Right lobe of liver (tissue), 6 donors: Measurements from ENCODE around the gene PLEKHA1. TPM values are rescaled to one million over a fixed set of nuclear protein-coding genes. Genes with fewer than 3 reads are reported as not detected.

Source experiments
- ATAC-seq, 4 donors: fragments of 200-7000 bp; cut with Tn5 transposase; one replicate each; pipeline ENCODE4 v1.9.1; 2020; ENCODE audit warnings: mild to moderate bottlenecking in 4 of 4, moderate library complexity in 4 of 4
- DNase-seq, 3 donors: peaks; one replicate each; pipeline ENCODE4 v3.0.0-alpha.2; 2020
- H3K27ac ChIP-seq, 3 donors: fragments of 200-600 bp; one replicate each; pipeline ENCODE4 v1.8.0; 2022
- H3K27me3 ChIP-seq, 2 donors: fragments of 200-600 bp; one replicate each; pipeline ENCODE4 v1.8.0; 2022
- H3K36me3 ChIP-seq, 4 donors: fragments of 200-600 bp; sonication (generic) in 1 of 4; one replicate each; pipeline versions ENCODE4 v1.5.1 to v1.8.0; 2017 to 2022; ENCODE audit warnings: control low read depth in 1 of 4
- H3K4me1 ChIP-seq, 4 donors: fragments of 200-600 bp; sonication (generic) in 1 of 4; one replicate each; pipeline versions ENCODE4 v1.5.1 to v1.8.0; 2017 to 2022; ENCODE audit warnings: control low read depth in 1 of 4
- H3K4me3 ChIP-seq, 3 donors: fragments of 200-600 bp; one replicate each; pipeline ENCODE4 v1.8.0; 2022
- H3K9me3 ChIP-seq, 4 donors: fragments of 200-600 bp; sonication (generic) in 1 of 4; one replicate each; pipeline versions ENCODE4 v1.5.1 to v1.8.0; 2017 to 2022; ENCODE audit warnings: control low read depth in 1 of 4
- POLR2A ChIP-seq: fragments of 450-650 bp; IDR thresholded peaks from one replicate; pipeline ENCODE4 v1.6.1; 2017; ENCODE audit warnings: antibody characterized with exemption, mild to moderate bottlenecking
- WGBS: methylation state at CpG from one replicate; pipeline ENCODE4 v1.1.6; 2018; ENCODE audit warnings: low coverage, low lambda C conversion rate; ENCODE audit not compliant: insufficient coverage; ENCODE audit errors: missing lambda C conversion rate; 5-methylcytosine and 5-hydroxymethylcytosine counted together
- intact Hi-C, 2 donors: fragments of 100-400 bp; cut with DNase I; formaldehyde crosslinking; loops; one replicate each; pipeline versions ENCODE4 v1.11.2 to v1.14.1; 2022
- total RNA-seq, 6 experiments: library from RNA; depleted of rRNA in 2 of 6; stranded (reverse); fragments of >200 nt in 2 of 6; fragmentation: NEBNext Ultra II Directional in 3 of 6; extraction: Animal tissue kit (Norgen Biotek cat#: 25700) in 3 of 6; gene quantifications; one replicate each; pipeline versions ENCODE4 v1.1.0 to v1.2.4, GENCODE V29; 2016 to 2023
- TF ChIP-seq, protein P1 (sequence below), 4 donors: fragments of 200-600 bp in 3 of 4; fragments of 450-650 bp in 1 of 4; IDR thresholded peaks; one replicate each; pipeline versions ENCODE4 v1.5.1 to v1.8.0; 2016 to 2022; ENCODE audit warnings: antibody characterized with exemption in 4 of 4, mild to moderate bottlenecking in 2 of 4
- donor health status: DM: no; HTN: yes; CAD: no.
- donor health status: DM: no; HTN: no; CAD: no.
- donor health status: DM: no; HTN: no; CAD: no.
- donor health status: DM: no; HTN: yes; CAD: no.
- donor health status: DM: no; HTN: yes; CAD: no.

The PLEKHA1 gene
- total RNA-seq, 6 experiments from 2014 or later, result 23.1 to 42.2 (median 27.5) TPM

DNA sequence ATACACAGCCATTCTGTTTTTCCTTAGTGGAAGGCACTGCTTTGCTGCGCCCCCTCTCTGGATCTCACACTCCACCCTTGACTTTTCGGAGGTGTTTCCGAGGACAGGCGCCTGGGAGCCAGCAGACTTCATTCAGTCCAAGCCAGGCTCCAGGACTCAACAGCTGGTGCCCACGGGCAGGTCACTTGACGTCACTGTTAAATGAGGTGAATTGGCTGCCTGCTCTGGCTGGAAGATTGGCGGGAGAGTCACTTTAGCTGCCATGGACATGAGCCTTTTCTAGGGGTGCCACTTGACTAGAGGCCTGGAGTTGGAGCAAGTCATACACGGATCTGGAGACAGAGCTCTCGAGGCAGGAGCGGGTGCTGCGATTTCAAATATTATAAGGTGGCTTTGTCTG is 90.1 kb downstream of the PLEKHA1 start:
- ATAC-seq (no peak), DNase-seq (no peak)
- intact Hi-C loops, result no loop called here
- H3K27me3 ChIP-seq, result no peaks in the 10 kb centered on the region
- H3K4me1 ChIP-seq, result peaks cover 0 to 16% (median 7%) of the 10 kb centered on the region in 4 donors
- H3K9me3 ChIP-seq, result no peaks in the 10 kb centered on the region
- WGBS, result 94% methylated on average over 11 of the region's 11 CpGs
- no peak for TF ChIP-seq POLR2A
- no peak overlapping the region for H3K27ac ChIP-seq
- no peak overlapping the region for H3K4me3 ChIP-seq
- no peaks in the 10 kb centered on the region for H3K36me3 ChIP-seq

DNA sequence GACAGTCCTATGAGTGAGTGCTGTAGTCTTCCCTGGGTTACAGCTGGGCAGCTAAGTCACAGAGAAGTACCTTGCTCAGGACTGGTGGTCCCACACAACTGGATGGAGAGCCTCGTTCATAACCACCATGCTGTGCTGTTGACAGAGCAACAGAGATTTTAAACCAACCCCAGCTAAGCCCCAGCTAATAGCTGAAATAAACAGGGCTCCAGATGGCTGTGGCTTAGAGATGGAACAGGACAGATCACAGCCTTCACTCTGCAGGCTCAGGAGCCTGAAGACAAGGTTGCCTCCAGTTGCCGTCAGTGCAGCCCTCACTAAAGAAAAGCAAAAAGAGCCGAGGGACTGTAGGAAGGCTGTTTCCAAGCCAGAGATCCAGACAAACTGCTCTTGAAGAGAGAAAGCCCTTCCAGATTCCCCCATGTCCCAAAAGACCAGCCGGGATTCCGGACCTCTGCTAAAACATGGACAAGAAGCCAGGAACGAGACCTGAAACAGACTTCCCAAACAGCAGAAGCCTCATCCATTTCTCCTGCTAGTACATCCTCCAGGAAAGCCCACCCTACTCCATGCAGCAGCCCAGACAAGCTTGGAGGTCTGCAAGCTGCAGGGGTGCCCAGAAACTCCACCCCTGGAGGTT is 91.0 kb downstream of the PLEKHA1 start:
- Histone ChIP-seq H3K36me3 (no peaks in the 10 kb centered on the region), H3K4me3 (no peak overlapping the region), H3K9me3 (no peaks in the 10 kb centered on the region), H3K27ac (no peak overlapping the region), H3K4me1 (peaks cover 0 to 16% (median 7%) of the 10 kb centered on the region in 4 donors), H3K27me3 (no peaks in the 10 kb centered on the region)
- no peak for ATAC-seq
- intact Hi-C loops, result no loop called here
- no peak for TF ChIP-seq POLR2A
- TF ChIP-seq, protein P1, sequence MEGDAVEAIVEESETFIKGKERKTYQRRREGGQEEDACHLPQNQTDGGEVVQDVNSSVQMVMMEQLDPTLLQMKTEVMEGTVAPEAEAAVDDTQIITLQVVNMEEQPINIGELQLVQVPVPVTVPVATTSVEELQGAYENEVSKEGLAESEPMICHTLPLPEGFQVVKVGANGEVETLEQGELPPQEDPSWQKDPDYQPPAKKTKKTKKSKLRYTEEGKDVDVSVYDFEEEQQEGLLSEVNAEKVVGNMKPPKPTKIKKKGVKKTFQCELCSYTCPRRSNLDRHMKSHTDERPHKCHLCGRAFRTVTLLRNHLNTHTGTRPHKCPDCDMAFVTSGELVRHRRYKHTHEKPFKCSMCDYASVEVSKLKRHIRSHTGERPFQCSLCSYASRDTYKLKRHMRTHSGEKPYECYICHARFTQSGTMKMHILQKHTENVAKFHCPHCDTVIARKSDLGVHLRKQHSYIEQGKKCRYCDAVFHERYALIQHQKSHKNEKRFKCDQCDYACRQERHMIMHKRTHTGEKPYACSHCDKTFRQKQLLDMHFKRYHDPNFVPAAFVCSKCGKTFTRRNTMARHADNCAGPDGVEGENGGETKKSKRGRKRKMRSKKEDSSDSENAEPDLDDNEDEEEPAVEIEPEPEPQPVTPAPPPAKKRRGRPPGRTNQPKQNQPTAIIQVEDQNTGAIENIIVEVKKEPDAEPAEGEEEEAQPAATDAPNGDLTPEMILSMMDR (IDR thresholded peaks at IDR 0.05), result no peak
- no peak for DNase-seq
- WGBS, result 85% methylated on average over 6 of the region's 6 CpGs

DNA sequence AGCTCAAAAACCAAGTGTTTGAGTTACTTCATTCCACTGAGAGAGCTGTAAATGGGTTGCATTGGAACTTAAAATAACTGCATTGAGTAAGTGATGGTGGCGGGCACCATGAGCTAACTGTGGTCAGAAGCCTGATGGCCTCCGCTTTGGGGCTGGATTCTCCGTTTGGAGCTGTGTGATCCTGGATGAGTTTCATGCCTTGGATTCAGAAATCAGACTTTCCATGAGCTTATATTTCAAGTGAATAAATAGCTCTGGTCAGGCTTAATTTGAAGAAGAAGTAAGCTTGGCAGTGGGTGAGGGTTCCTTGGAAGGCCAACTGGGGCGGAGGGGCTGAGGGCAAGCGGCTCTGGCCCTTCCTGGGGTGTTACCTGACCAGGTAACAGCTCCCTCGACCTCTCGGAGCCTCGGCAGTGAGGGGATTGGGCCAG is 92.5 kb downstream of the PLEKHA1 start:
- no peaks in the 10 kb centered on the region for H3K9me3 ChIP-seq
- no peak overlapping the region for H3K27ac ChIP-seq
- H3K36me3 ChIP-seq, result no peaks in the 10 kb centered on the region
- 53% methylated on average over 5 of the region's 8 CpGs for WGBS
- DNase-seq (no peak), ATAC-seq (no peak)
- intact Hi-C loops, result no loop called here
- H3K4me3 ChIP-seq, result no peak overlapping the region
- peaks cover 0 to 16% (median 7%) of the 10 kb centered on the region in 4 donors for H3K4me1 ChIP-seq
- TF ChIP-seq, protein P1 (IDR thresholded peaks at IDR 0.05), result no peak
- TF ChIP-seq POLR2A, result no peak
- H3K27me3 ChIP-seq, result no peaks in the 10 kb centered on the region

DNA sequence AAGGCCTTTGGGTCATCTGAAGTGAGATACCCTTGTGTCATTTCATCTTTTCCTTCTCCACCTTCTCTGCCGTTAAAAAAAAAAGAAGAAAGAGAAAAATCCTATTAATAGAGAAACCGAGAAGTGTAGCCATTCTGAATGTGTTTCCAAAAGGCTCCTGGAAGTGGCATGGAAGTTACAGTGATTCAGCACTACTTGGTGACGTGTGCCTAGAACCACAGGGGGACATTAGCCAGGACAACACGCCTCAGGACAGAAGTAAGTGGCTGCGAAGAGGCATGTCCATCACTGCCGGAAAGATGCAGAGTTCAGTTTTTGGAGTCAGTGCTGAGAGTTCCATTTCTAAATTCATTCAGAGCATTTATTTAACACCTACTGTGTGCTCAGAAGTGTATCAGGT is 93.2 kb downstream of the PLEKHA1 start:
- no peak for TF ChIP-seq POLR2A
- TF ChIP-seq, protein P1 (IDR thresholded peaks at IDR 0.05), result no peak
- WGBS, result 89% methylated on average over 6 of the region's 6 CpGs
- ATAC-seq, result no peak

DNA sequence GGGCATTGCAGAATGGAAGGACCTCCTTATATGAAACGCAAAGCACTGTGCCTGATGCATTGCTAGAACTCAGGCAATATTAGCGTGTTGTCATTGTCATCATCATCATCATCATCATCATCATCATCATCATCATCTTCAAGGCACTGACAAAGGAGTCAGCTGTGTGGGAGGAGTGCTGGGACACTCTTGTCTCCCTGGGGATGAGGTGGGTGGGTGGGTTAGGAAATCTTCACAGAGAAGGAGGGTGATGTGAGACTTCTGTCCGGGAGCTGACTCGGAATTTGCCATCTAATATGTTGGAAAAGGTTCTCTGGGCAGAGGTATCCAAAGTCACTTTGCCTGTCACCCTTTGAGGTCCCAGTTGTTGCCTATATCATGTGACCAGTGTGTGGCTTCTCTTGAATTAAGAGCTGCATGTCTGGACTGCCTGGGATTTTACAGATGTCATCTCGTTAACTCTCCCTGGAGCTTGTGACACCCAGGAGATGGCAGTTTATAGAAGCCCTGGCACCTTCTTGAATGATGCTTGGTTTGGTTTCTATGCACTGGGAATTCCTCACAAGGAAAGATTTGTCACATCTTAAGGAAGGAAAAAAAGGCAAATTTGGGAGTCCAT is 93.9 kb downstream of the PLEKHA1 start:
- intact Hi-C loops, result no loop called here
- 87% methylated on average over 3 of the region's 5 CpGs for WGBS
- no peak overlapping the region for H3K4me3 ChIP-seq
- H3K36me3 ChIP-seq, result no peaks in the 10 kb centered on the region
- peak in 1 of 4 donors; percentile 9 for ATAC-seq
- H3K27me3 ChIP-seq, result no peaks in the 10 kb centered on the region
- H3K9me3 ChIP-seq, result no peaks in the 10 kb centered on the region
- TF ChIP-seq, protein P1 (IDR thresholded peaks at IDR 0.05), result no peak
- no peak for TF ChIP-seq POLR2A
- H3K27ac ChIP-seq, result no peak overlapping the region
- no peak for DNase-seq
- peaks cover 0 to 8% (median 4%) of the 10 kb centered on the region in 4 donors for H3K4me1 ChIP-seq

More for the DNA sequence above, 93.2 kb downstream of the PLEKHA1 start:
- Histone ChIP-seq H3K27ac (no peak overlapping the region), H3K27me3 (no peaks in the 10 kb centered on the region), H3K36me3 (no peaks in the 10 kb centered on the region), H3K4me3 (no peak overlapping the region), H3K9me3 (no peaks in the 10 kb centered on the region), H3K4me1 (peaks cover 0 to 16% (median 7%) of the 10 kb centered on the region in 4 donors)
- intact Hi-C loops, result no loop called here
- no peak for DNase-seq
